ENCODE results near the gene NBPF3. TPM values are rescaled to one million over a fixed set of nuclear protein-coding genes. Genes with fewer than 3 reads are reported as not detected.
"Not testable (repeated sequence)": the region's sequence is repeated elsewhere in the genome, so short reads cannot be mapped to it uniquely, and the experiment has no call there.

Gene NBPF3
- total RNA-seq, 4 donors from 2014 or later = 12.2 to 26.4 (median 15.3) TPM

DNA sequence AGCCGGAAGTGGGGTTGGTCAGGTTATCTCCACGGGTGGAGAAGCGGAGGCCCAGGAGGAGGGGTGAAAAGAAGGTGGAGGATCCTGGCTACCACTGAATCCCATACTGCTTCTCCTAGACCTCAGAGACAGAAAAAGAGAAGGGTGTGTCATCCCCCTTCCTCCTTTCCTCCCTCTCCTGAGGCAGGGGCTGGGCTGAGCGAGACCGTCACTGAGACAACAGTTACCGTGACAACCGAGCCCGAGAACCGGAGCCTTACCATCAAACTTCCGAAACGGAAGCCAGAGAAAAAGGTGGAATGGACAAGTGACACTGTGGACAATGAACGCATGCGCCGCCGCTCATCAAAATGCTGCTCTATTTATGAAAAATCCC, 42.1 kb upstream of the NBPF3 start:
- Histone ChIP-seq H3K27ac (no peak overlapping the region), H3K4me1 (no peaks in the 10 kb centered on the region), H3K9me3 (no peaks in the 10 kb centered on the region), H3K27me3 (peaks cover 0 to 50% of the 10 kb centered on the region in 2 donors), H3K36me3 (no peaks in the 10 kb centered on the region), H3K4me3 (no peak overlapping the region)
- TF ChIP-seq EP300 (IDR thresholded peaks at IDR 0.05) (no peak), POLR2A (IDR thresholded peaks at IDR 0.05) (no peak)
- TF ChIP-seq, protein P1, sequence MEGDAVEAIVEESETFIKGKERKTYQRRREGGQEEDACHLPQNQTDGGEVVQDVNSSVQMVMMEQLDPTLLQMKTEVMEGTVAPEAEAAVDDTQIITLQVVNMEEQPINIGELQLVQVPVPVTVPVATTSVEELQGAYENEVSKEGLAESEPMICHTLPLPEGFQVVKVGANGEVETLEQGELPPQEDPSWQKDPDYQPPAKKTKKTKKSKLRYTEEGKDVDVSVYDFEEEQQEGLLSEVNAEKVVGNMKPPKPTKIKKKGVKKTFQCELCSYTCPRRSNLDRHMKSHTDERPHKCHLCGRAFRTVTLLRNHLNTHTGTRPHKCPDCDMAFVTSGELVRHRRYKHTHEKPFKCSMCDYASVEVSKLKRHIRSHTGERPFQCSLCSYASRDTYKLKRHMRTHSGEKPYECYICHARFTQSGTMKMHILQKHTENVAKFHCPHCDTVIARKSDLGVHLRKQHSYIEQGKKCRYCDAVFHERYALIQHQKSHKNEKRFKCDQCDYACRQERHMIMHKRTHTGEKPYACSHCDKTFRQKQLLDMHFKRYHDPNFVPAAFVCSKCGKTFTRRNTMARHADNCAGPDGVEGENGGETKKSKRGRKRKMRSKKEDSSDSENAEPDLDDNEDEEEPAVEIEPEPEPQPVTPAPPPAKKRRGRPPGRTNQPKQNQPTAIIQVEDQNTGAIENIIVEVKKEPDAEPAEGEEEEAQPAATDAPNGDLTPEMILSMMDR (IDR thresholded peaks at IDR 0.05) = no peak
- WGBS, 2 donors = 32 to 39% methylated on average over 15 of the region's 15 CpGs
- DNase-seq (ENCODE audit: low spot score in 2 of 2) = no peak

- H3K27me3 ChIP-seq = peaks cover 0 to 28% of the 10 kb centered on the region in 2 donors
- not testable (repeated sequence) for DNase-seq (ENCODE audit: low spot score in 2 of 2); H3K9me3 ChIP-seq; H3K27ac ChIP-seq; H3K4me1 ChIP-seq; H3K36me3 ChIP-seq; H3K4me3 ChIP-seq
- 87 to 88% methylated on average over 9 of the region's 9 CpGs for WGBS, 2 donors
Observed at GRCh38 chr1:21401726-21402346, 38.1 kb upstream of the NBPF3 start.

- H3K27me3 ChIP-seq = peaks cover 0 to 9% of the 10 kb centered on the region in 2 donors
- WGBS, 2 donors = 59 to 71% methylated on average over 2 of the region's 2 CpGs
- no peaks in the 10 kb centered on the region for H3K4me1 ChIP-seq
- TF ChIP-seq EP300 (IDR thresholded peaks at IDR 0.05) = no peak
- TF ChIP-seq POLR2A (IDR thresholded peaks at IDR 0.05) = no peak
- H3K9me3 ChIP-seq = no peaks in the 10 kb centered on the region
- DNase-seq (ENCODE audit: low spot score in 2 of 2) = no peak
- no peak overlapping the region for H3K4me3 ChIP-seq
- no peak overlapping the region for H3K27ac ChIP-seq
- no peaks in the 10 kb centered on the region for H3K36me3 ChIP-seq
Observed at GRCh38 chr1:21406659-21407058, 33.3 kb upstream of the NBPF3 start.

GRCh38 chr1:21409897-21410296, 30.0 kb upstream of the NBPF3 start:
- 51 to 70% methylated on average over 3 of the region's 3 CpGs for WGBS, 2 donors
- H3K27me3 ChIP-seq; H3K27ac ChIP-seq; DNase-seq (ENCODE audit: low spot score in 2 of 2); H3K36me3 ChIP-seq; H3K9me3 ChIP-seq; H3K4me1 ChIP-seq; H3K4me3 ChIP-seq: not testable (repeated sequence)

DNA sequence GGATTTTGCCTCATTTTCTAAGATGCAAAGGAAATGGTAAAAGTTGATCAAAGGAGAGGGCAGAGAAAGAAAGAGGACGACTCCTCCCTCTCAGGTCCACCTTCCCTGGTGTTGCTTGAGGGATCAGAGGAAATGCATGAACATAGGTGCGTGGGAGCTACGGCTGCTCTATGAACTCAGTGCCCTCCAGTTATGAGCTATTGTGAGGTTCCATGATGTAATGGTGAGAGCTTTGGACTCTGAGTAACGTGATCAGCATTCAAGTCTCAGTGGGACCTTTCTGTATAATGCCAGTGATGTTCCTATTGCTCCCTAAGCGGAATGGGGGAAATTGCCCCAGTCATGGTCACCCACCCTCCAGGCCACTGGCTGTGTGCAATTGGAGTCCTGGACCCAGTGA, 25.9 kb upstream of the NBPF3 start:
- TF ChIP-seq EP300 (IDR thresholded peaks at IDR 0.05) (no peak), POLR2A (IDR thresholded peaks at IDR 0.05) (no peak)
- TF ChIP-seq, protein P1 (IDR thresholded peaks at IDR 0.05) = no peak
- Histone ChIP-seq H3K4me3 (no peak overlapping the region), H3K36me3 (no peaks in the 10 kb centered on the region), H3K9me3 (no peaks in the 10 kb centered on the region), H3K27me3 (peaks cover 0 to 3% of the 10 kb centered on the region in 2 donors), H3K4me1 (no peaks in the 10 kb centered on the region), H3K27ac (no peak overlapping the region)
- DNase-seq (ENCODE audit: low spot score in 2 of 2) = no peak
- WGBS, 2 donors = 78 to 80% methylated on average over 5 of the region's 5 CpGs

- H3K27ac ChIP-seq = not testable (repeated sequence)
Observed at GRCh38 chr1:21420378-21420777, 19.6 kb upstream of the NBPF3 start.

DNA sequence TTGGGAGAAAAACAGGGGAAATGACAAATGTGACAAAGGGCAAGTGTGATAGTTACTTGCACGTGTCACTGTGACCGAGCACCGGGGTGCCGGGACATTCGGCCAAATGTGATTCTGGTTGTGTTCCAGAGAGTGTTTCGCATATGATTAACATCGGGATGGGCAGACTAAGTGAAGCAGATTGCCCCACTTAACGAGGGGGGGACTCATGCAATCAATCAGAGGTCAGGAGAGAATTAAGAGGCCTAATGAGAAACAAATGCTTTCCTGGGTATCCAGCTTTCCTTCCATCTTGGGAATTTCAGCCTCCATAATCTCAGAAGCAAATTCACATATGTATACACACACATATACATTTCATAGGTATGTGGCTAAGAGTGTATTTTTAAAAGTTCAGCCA, 18.6 kb upstream of the NBPF3 start:
- not testable (repeated sequence) for H3K27ac ChIP-seq; H3K9me3 ChIP-seq; H3K36me3 ChIP-seq; H3K4me1 ChIP-seq; DNase-seq (ENCODE audit: low spot score in 2 of 2); H3K4me3 ChIP-seq
- 45 to 50% methylated on average over 8 of the region's 8 CpGs for WGBS, 2 donors
- H3K27me3 ChIP-seq = peaks cover 0 to 10% of the 10 kb centered on the region in 2 donors

More at GRCh38 chr1:21420378-21420777, 19.6 kb upstream of the NBPF3 start:
- H3K36me3 ChIP-seq; H3K4me1 ChIP-seq; H3K4me3 ChIP-seq; H3K9me3 ChIP-seq; DNase-seq (ENCODE audit: low spot score in 2 of 2): not testable (repeated sequence)
- WGBS, 2 donors = 73 to 74% methylated on average over 6 of the region's 6 CpGs
- H3K27me3 ChIP-seq = peaks cover 0 to 11% of the 10 kb centered on the region in 2 donors

- H3K4me1 ChIP-seq; H3K9me3 ChIP-seq; H3K4me3 ChIP-seq; DNase-seq (ENCODE audit: low spot score in 2 of 2); H3K36me3 ChIP-seq; H3K27me3 ChIP-seq; H3K27ac ChIP-seq: not testable (repeated sequence)
- WGBS, 2 donors = 1 to 9% methylated on average over 12 to 22 of the region's 74 CpGs
Observed at GRCh38 chr1:21427798-21428480, 12.0 kb upstream of the NBPF3 start.

DNA sequence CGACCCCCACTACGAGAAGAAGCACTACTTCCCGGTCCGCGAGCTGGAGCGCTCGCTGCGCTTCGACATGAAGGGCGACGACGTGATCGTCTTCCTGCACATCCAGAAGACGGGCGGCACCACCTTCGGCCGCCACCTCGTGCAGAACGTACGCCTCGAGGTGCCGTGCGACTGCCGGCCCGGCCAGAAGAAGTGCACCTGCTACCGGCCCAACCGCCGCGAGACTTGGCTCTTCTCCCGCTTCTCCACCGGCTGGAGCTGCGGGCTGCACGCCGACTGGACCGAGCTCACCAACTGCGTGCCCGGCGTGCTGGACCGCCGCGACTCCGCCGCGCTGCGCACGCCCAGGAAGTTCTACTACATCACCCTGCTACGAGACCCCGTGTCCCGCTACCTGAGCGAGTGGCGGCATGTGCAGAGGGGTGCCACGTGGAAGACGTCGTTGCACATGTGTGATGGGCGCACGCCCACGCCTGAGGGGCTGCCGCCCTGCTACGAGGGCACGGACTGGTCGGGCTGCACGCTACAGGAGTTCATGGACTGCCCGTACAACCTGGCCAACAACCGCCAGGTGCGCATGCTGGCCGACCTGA, 11.4 kb upstream of the NBPF3 start:
- not testable (repeated sequence) for H3K27ac ChIP-seq; H3K4me1 ChIP-seq; H3K9me3 ChIP-seq; H3K4me3 ChIP-seq; H3K36me3 ChIP-seq; H3K27me3 ChIP-seq; DNase-seq (ENCODE audit: low spot score in 2 of 2)
- WGBS, 2 donors = no CpG with 5 or more reads among the region's 66 CpGs

GRCh38 chr1:21429210-21429609, 10.7 kb upstream of the NBPF3 start:
- H3K4me3 ChIP-seq; H3K9me3 ChIP-seq; H3K27me3 ChIP-seq; H3K36me3 ChIP-seq; H3K27ac ChIP-seq; DNase-seq (ENCODE audit: low spot score in 2 of 2); H3K4me1 ChIP-seq: not testable (repeated sequence)
- 90 to 91% methylated on average over 15 to 27 of the region's 34 CpGs for WGBS, 2 donors

GRCh38 chr1:21430875-21431274, 9.1 kb upstream of the NBPF3 start:
- not testable (repeated sequence) for H3K4me3 ChIP-seq; DNase-seq (ENCODE audit: low spot score in 2 of 2); H3K4me1 ChIP-seq; H3K36me3 ChIP-seq; H3K27ac ChIP-seq; H3K9me3 ChIP-seq
- 95% methylated on average over 5 to 6 of the region's 6 CpGs for WGBS, 2 donors
- peaks cover 0 to 13% of the 10 kb centered on the region in 2 donors for H3K27me3 ChIP-seq
